Right lobe of liver (tissue), 4 donors: ENCODE results near the gene SELPLG.

ENCODE experiments used
- CTCF ChIP-seq, 4 donors: fragments of 200-600 bp in 3 of 4; fragments of 450-650 bp in 1 of 4; IDR thresholded peaks; one replicate each; pipeline versions ENCODE4 v1.5.1 to v1.8.0; 2016 to 2022; ENCODE audit warnings: antibody characterized with exemption in 4 of 4, mild to moderate bottlenecking in 2 of 4
- POLR2A ChIP-seq: fragments of 450-650 bp; IDR thresholded peaks from one replicate; pipeline ENCODE4 v1.6.1; 2017; ENCODE audit warnings: antibody characterized with exemption, mild to moderate bottlenecking
- donor health status: DM: no; HTN: no; CAD: no.
- donor health status: DM: no; HTN: no; CAD: no.
- donor health status: DM: no; HTN: yes; CAD: no.

GRCh38 chr12:108616359-108616758 is 17.3 kb downstream of the SELPLG start:
- no peak for TF ChIP-seq CTCF (IDR thresholded peaks at IDR 0.05)
- TF ChIP-seq POLR2A: no peak
